Effector CD8-positive, alpha-beta T cell (primary cell): ENCODE data around the gene PIM3.
"Not testable (repeated sequence)": the region's sequence is repeated elsewhere in the genome, so short reads cannot be mapped to it uniquely, and the experiment has no call there.

Experiments
- DNase-seq: peaks from one replicate; lab custom pipeline; 2025; lab: John Stamatoyannopoulos, UW

PIM3 gene

GRCh38 chr22:49986325-49986724 is 25.8 kb downstream of the PIM3 start:
- DNase-seq: no peak

GRCh38 chr22:49989826-49990225 is 29.3 kb downstream of the PIM3 start:
- DNase-seq: not testable (repeated sequence)

GRCh38 chr22:49991167-49991566 is 30.6 kb downstream of the PIM3 start:
- no peak for DNase-seq

GRCh38 chr22:49991907-49992533 is 31.4 kb downstream of the PIM3 start:
- no peak for DNase-seq

GRCh38 chr22:49992921-49993648 is 32.5 kb downstream of the PIM3 start:
- peak; percentile 23 for DNase-seq

- DNase-seq: no peak
These were observed 33.2 kb downstream of the PIM3 start for GRCh38 chr22:49993649-49994360.

- no peak for DNase-seq
These were observed 33.9 kb downstream of the PIM3 start for GRCh38 chr22:49994361-49995040.

GRCh38 chr22:49995041-49995360 is 34.4 kb downstream of the PIM3 start:
- no peak for DNase-seq

GRCh38 chr22:49995361-49996118 is 35.0 kb downstream of the PIM3 start:
- no peak for DNase-seq

GRCh38 chr22:49996119-49996517 is 35.5 kb downstream of the PIM3 start:
- no peak for DNase-seq

- no peak for DNase-seq
These were observed 36.1 kb downstream of the PIM3 start for GRCh38 chr22:49996518-49997250.

GRCh38 chr22:49997251-49997599 is 36.7 kb downstream of the PIM3 start:
- no peak for DNase-seq

GRCh38 chr22:49997932-49998717 is 37.6 kb downstream of the PIM3 start:
- DNase-seq: no peak

- no peak for DNase-seq
These were observed 38.1 kb downstream of the PIM3 start for GRCh38 chr22:49998718-49999062.

- DNase-seq: peak; percentile 16
These were observed 38.7 kb downstream of the PIM3 start for GRCh38 chr22:49999063-49999945.

- DNase-seq: no peak
These were observed 39.5 kb downstream of the PIM3 start for GRCh38 chr22:49999946-50000586.

- no peak for DNase-seq
These were observed 40.2 kb downstream of the PIM3 start for GRCh38 chr22:50000587-50001387.
